ENCODE results near the gene INSC. TPM values are rescaled to one million over a fixed set of nuclear protein-coding genes. Genes with fewer than 3 reads are reported as not detected.

The INSC gene
- total RNA-seq, 4 donors from 2014 or later = not detected

DNA sequence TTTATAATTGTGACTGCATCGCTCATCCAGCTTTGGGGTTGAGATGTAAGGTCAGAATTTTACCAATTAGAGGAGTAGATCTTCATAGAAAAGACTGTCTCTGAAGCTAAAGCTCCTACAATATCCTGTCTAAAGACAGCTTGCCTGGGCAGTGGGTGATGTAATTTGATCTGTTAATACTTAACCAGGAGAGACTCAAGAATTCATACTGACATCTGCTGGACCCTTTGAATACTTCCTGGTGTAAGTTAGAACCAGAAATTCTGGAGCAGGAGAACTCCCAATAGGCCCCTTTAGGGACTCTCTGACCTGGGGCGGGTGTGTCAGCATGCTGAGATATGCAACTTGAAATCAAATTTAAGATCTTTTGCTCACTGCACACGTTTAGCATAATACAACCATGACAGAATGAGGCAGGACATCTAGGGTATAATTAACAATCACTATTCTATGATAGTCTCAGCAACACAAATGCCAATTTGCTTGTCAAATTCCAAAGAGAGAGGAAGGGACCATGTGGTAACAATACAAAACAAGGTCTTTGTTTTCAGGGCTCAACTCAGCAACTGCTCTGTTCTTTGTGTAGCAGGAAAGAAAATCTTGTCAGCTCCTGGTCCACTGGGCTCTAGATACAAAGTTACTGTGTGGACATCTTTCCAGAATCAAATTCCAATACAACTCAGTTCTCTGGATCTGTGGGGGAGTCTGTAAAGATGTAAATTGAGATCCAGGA lies 143.9 kb downstream of the INSC start:
- TF ChIP-seq, protein P1, sequence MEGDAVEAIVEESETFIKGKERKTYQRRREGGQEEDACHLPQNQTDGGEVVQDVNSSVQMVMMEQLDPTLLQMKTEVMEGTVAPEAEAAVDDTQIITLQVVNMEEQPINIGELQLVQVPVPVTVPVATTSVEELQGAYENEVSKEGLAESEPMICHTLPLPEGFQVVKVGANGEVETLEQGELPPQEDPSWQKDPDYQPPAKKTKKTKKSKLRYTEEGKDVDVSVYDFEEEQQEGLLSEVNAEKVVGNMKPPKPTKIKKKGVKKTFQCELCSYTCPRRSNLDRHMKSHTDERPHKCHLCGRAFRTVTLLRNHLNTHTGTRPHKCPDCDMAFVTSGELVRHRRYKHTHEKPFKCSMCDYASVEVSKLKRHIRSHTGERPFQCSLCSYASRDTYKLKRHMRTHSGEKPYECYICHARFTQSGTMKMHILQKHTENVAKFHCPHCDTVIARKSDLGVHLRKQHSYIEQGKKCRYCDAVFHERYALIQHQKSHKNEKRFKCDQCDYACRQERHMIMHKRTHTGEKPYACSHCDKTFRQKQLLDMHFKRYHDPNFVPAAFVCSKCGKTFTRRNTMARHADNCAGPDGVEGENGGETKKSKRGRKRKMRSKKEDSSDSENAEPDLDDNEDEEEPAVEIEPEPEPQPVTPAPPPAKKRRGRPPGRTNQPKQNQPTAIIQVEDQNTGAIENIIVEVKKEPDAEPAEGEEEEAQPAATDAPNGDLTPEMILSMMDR (IDR thresholded peaks at IDR 0.05; ENCODE audit: low read depth) = no peak

DNA sequence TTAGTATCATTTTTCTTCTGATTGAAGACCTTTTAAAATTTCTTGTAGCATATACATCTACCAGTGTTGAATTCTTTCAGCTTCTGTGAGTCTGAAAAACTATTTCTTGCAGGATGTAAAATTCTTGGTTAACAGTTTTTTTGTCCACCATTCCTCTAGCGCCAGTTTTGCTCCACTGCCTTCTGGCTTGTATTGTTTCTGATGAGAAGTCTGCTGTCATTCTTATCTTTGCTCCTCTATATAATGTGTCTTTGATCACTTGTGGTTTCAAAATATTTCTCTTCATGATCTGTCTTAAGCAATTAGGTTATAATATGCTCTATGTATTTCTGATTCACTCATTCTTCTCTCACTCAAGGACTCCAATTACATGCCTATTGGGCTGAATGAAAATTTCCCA lies 152.3 kb downstream of the INSC start:
- TF ChIP-seq, protein P1 (IDR thresholded peaks at IDR 0.05; ENCODE audit: low read depth) = no peak

DNA sequence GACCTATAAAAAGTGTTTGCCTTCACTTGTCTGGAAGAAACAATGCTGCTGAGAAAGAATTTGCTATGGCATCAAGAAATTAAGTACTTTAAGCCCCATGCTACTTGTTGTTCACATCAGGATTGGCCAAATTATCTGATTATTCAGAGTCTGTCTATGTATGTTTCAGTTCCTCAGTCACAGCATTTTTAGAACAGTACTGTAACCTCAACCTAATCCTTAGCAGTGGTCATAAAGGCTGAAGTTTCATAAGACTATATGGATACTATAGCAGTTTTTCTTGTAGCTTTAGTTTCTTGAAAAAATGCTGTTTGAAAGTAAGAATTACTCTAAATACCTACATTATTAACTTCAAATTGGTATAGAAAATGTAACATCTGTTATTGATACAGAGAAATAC lies 153.9 kb downstream of the INSC start:
- TF ChIP-seq, protein P1 (IDR thresholded peaks at IDR 0.05; ENCODE audit: low read depth) = no peak

DNA sequence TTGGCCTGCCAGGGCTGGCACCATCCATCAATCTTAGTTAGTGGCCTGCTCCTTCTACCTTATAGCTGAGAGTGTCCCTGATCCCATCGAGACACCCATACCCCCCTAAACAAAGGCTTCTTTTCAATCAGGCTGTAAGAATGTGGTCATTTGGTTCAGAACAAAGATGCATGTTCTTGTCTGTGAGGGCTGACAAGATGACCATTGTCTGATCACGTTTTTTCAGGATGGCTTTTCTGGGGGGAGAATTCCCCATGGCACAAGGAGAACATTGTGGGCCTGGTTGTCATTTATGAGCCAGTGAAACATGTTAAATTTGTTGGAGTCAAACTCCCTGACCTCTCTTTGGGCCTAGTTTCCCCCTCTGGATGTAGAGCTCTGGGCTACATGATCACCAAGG lies 160.4 kb downstream of the INSC start:
- TF ChIP-seq, protein P1 (IDR thresholded peaks at IDR 0.05; ENCODE audit: low read depth) = no peak

DNA sequence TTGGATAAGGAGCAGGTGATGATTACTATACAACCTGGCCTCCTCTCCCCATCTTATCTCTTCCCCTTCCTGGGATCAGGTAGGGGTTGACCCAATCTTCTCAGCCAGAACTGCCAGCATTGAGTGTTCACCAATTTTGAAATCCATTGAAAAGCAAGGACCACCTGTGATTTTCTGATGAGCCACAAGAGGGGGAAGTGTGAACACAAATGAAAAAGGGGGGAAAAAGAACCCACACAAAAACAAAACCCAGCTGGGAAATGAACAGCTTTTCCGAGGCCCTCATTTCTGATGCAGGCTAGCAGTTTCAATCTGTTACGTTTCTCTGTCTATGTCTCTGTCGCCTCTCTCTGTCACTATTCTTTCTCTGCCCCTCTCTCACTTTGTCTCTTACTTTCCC lies 161.9 kb downstream of the INSC start:
- TF ChIP-seq, protein P1 (IDR thresholded peaks at IDR 0.05; ENCODE audit: low read depth) = no peak

DNA sequence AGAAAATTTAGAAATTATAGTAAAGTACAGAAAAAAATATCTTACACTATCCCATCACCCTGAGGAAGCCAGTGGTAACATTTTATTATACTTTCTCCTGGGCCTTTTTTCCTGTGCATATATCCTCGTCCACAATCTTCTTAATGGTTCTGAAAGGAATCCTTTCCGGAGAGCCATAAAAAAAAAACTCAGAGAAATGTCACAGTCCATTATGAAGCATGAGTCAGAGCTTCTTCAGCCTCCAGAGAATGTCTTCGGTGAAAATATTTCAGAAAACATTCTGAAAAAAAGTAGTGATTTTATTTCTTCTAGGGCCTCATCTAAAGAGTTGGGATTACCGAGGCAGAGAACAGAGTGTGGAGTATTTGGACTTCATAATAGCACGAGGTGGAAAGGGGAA lies 163.4 kb downstream of the INSC start:
- TF ChIP-seq, protein P1 (IDR thresholded peaks at IDR 0.05; ENCODE audit: low read depth) = no peak

DNA sequence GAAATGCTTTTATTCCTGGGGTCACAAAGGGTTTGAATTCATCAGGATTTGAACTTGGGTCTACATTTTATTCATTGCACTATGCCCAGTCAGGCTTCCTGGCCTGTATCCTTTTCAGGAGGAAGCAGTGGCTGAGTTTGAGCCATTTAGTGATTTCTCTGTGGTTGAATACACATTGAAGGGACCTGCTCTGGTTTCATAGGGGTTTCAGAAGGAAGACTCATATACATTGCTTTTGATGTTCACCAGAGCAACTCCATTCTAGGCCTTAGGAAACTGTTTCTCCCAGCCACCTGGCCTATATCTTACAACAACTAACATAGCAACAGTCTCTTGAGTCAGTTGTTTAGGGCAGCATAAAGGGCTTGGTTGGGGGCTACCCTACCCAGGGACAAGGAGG lies 165.7 kb downstream of the INSC start:
- TF ChIP-seq, protein P1 (IDR thresholded peaks at IDR 0.05; ENCODE audit: low read depth) = no peak
